AG04449 (cell line): ENCODE data around the gene EPM2A.

Experiments used
- CTCF ChIA-PET: fragments of 350-600 bp; formaldehyde crosslinking; extraction: SDS; loops from one replicate; lab custom pipeline; 2021; ENCODE audit warnings: antibody characterized with exemption; lab: Yijun Ruan, JAX
- POLR2A ChIA-PET: fragments of 400-600, 350-600 bp; formaldehyde crosslinking; extraction: SDS; loops from one replicate; lab custom pipeline; 2020; ENCODE audit warnings: antibody characterized with exemption, inconsistent platforms; lab: Yijun Ruan, JAX
- DNase-seq: peaks from one replicate; pipeline ENCODE4 v3.0.0-alpha.2; 2010; ENCODE audit warnings: low read depth, low spot score
- H3K4me3 ChIP-seq: 2 replicates; pipeline ENCODE4 v1.5.1; 2011; ENCODE audit warnings: low read depth, mild to moderate bottlenecking, control low read depth, low read length
- CTCF ChIP-seq: IDR thresholded peaks from one replicate; pipeline ENCODE4 v1.5.1; 2011; ENCODE audit warnings: mild to moderate bottlenecking, moderate library complexity, low read length, control low read depth, inconsistent platforms; ENCODE audit not compliant: insufficient read depth; ENCODE audit errors: missing control alignments

Gene EPM2A

DNA sequence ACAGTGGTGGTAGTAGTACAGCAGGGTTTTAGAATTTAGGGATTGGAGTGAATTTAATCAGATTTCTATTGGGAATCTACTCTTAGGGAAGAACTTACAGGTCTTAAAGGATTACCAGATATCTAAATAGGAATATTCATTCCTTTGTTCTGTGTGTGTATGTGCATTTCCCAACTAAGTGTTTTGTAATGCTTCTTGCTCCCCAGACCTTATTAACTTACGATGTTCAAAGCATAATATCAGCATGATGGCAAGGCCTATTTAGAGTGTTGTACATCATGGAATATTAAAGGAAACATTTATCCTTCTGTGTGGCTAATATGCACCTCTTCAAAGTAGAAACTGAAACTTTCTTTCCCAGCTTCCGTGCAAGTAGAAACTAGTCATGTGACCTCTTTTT lies 133.9 kb downstream of the EPM2A start:
- no peak for DNase-seq
- TF ChIP-seq CTCF: no peak
- ChIA-PET CTCF (no interaction called here), POLR2A (no interaction called here)
- no peak overlapping the region for H3K4me3 ChIP-seq

GRCh38 chr6:145600299-145600698 lies 135.0 kb downstream of the EPM2A start:
- CTCF ChIA-PET: no interaction called here
- TF ChIP-seq CTCF: no peak
- no peak for DNase-seq
- POLR2A ChIA-PET: no interaction called here
- no peak overlapping the region for H3K4me3 ChIP-seq

DNA sequence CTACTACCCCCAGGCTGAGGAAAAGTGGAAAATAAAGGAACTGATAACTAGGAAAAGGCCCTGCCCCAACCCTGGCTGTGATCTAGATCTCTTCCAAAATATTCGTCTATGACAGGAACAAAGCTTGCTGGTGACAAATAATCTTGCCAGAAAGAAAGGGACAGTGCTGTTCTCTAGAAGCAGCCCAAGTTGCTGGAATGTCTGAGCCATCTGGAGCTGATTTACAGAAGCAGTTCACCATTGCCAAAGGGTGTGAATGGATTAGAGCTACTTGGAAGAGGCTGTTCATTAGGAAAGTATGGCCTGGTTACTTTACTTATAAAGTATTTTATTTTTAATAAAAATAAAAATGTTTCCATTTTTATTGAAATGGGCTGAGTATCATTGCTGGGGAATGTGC lies 146.3 kb downstream of the EPM2A start:
- no peak for DNase-seq
- H3K4me3 ChIP-seq: no peak overlapping the region
- CTCF ChIA-PET: no interaction called here
- TF ChIP-seq CTCF: no peak
- POLR2A ChIA-PET: no interaction called here

DNA sequence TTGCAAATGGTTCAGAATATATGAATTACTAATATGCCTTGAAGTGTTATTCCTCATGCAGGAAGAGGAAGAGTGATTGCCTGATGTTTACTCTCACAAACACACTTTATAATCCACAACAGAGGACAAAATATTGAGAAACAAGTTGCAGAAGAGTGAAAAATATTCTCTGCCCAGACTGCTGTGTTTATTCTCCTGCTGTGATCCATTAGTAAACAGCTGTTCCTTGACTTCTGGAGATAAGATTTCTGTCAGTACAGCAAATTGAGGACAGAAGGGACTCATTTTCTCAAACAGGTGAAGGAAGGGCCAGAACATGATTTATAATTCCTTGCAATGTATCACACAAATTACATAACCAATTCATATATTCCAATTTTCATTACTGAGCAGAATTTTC lies 148.0 kb downstream of the EPM2A start:
- ChIA-PET CTCF (no interaction called here), POLR2A (no interaction called here)
- no peak for TF ChIP-seq CTCF
- no peak for DNase-seq
- no peak overlapping the region for H3K4me3 ChIP-seq

- no peak for DNase-seq
- POLR2A ChIA-PET: no interaction called here
- CTCF ChIA-PET: no interaction called here
- no peak overlapping the region for H3K4me3 ChIP-seq
- TF ChIP-seq CTCF: no peak
These were observed 151.6 kb downstream of the EPM2A start for GRCh38 chr6:145583753-145584152.
